ENCODE measurements around the gene PIGU.

DNA sequence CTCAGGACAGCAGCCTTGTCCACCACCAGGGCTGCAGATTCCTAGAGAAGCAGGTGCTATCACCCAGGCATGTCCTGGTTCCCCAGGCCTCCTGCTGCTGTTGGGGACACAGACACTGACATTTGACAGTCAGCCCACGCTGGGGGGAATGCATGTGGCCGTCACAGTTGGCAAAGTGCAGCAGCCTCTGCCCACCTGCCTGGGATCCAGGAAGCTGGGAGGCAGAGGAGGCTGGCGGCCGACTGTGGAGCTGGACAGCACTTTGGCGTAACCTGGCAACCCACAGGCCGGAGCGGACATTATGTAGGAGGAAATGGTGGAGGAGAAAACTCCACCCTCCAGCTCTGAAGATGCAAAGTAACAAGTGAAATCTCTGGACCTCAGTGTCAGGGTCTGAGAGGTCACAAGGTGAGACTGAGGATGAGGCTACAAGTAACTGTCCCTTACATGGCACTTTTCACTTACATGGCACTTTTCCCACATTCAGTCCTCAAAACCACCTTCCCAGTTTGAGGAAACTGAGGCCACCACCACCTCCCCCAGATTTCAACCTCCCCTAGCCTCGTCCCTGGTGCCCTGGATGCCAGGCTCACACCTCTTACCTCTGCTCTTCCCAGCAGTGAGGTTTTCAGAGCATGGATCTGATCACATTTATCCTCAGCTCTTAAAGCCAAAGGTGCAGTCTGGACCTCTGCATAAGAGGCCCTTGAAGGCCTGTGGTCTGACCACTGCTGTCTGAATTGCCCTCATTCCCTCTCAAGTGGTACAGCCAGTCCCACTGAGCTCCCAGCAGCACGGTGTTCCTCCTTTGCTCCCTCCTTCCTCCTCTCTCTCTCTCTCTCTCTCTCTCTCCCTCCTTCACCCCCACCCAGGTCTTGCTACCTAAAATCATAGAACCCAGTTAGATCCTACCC is 109.7 kb downstream of the PIGU start:
- TF ChIP-seq RAD21 (IDR thresholded peaks at IDR 0.05; ENCODE audit: low read length) (no peak), POLR2AphosphoS5 (IDR thresholded peaks at IDR 0.05; ENCODE audit: low read depth, low read length) (no peak), ELF1 (IDR thresholded peaks at IDR 0.05) (no peak)
- TF ChIP-seq, protein P1, sequence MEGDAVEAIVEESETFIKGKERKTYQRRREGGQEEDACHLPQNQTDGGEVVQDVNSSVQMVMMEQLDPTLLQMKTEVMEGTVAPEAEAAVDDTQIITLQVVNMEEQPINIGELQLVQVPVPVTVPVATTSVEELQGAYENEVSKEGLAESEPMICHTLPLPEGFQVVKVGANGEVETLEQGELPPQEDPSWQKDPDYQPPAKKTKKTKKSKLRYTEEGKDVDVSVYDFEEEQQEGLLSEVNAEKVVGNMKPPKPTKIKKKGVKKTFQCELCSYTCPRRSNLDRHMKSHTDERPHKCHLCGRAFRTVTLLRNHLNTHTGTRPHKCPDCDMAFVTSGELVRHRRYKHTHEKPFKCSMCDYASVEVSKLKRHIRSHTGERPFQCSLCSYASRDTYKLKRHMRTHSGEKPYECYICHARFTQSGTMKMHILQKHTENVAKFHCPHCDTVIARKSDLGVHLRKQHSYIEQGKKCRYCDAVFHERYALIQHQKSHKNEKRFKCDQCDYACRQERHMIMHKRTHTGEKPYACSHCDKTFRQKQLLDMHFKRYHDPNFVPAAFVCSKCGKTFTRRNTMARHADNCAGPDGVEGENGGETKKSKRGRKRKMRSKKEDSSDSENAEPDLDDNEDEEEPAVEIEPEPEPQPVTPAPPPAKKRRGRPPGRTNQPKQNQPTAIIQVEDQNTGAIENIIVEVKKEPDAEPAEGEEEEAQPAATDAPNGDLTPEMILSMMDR (IDR thresholded peaks at IDR 0.05) = no peak
